HG03045 (cell line): ENCODE results near the gene DYNLT1.
"Not testable (repeated sequence)": the region's sequence is repeated elsewhere in the genome, so short reads cannot be mapped to it uniquely, and the experiment has no call there.

Source experiments
- ATAC-seq: cut with Tn5 transposase; IDR thresholded peaks from one replicate; pipeline ENCODE4 v1.9.1; 2021; ENCODE audit warnings: mild to moderate bottlenecking, moderate library complexity; ENCODE audit not compliant: unreplicated experiment

The DYNLT1 gene

GRCh38 chr6:158644231-158645063 lies at the start of gene DYNLT1:
Gene DYNLT1, minus strand, starts transcription at chr6:158644743. Its CDS starts 35 bp downstream, at chr6:158644708.
- ATAC-seq, result peak; percentile 69

- ATAC-seq, result no peak
Measured at GRCh38 chr6:158688860-158689259, 44.3 kb upstream of the DYNLT1 start.

GRCh38 chr6:158687506-158687905 lies 43.0 kb upstream of the DYNLT1 start:
- ATAC-seq, result no peak

GRCh38 chr6:158686791-158687381 lies 42.3 kb upstream of the DYNLT1 start:
- ATAC-seq, result peak; percentile 64

- ATAC-seq, result no peak
Measured at GRCh38 chr6:158686311-158686710, 41.8 kb upstream of the DYNLT1 start.

GRCh38 chr6:158684745-158685324 lies 40.3 kb upstream of the DYNLT1 start:
- ATAC-seq, result no peak

GRCh38 chr6:158684311-158684710 lies 39.8 kb upstream of the DYNLT1 start:
- ATAC-seq, result no peak

GRCh38 chr6:158680481-158680880 lies 35.9 kb upstream of the DYNLT1 start:
- no peak for ATAC-seq

- no peak for ATAC-seq
Measured at GRCh38 chr6:158680015-158680414, 35.5 kb upstream of the DYNLT1 start.

- ATAC-seq, result no peak
Measured at GRCh38 chr6:158677906-158678578, 33.5 kb upstream of the DYNLT1 start.

- not testable (repeated sequence) for ATAC-seq
Measured at GRCh38 chr6:158677094-158677493, 32.6 kb upstream of the DYNLT1 start.

- no peak for ATAC-seq
Measured at GRCh38 chr6:158674342-158675131, 30.0 kb upstream of the DYNLT1 start.

- ATAC-seq, result no peak
Measured at GRCh38 chr6:158672726-158673125, 28.2 kb upstream of the DYNLT1 start.

GRCh38 chr6:158672119-158672518 lies 27.6 kb upstream of the DYNLT1 start:
- ATAC-seq, result not testable (repeated sequence)

- no peak for ATAC-seq
Measured at GRCh38 chr6:158669145-158670035, 24.8 kb upstream of the DYNLT1 start.

GRCh38 chr6:158668707-158669103 lies 24.2 kb upstream of the DYNLT1 start:
- ATAC-seq, result no peak

- ATAC-seq, result no peak
Measured at GRCh38 chr6:158667360-158667981, 22.9 kb upstream of the DYNLT1 start.

- ATAC-seq, result no peak
Measured at GRCh38 chr6:158666628-158667359, 22.3 kb upstream of the DYNLT1 start.

- no peak for ATAC-seq
Measured at GRCh38 chr6:158665332-158665731, 20.8 kb upstream of the DYNLT1 start.
